Measurements from ENCODE around the gene SMARCC1.

Gene SMARCC1

GRCh38 chr3:47635536-47635935, 146.2 kb downstream of the SMARCC1 start:
- DNase-seq: no peak

GRCh38 chr3:47634996-47635395, 146.7 kb downstream of the SMARCC1 start:
- peak in 40 of 56 donors; percentile 0 to 83 (median 27) for DNase-seq

DNA sequence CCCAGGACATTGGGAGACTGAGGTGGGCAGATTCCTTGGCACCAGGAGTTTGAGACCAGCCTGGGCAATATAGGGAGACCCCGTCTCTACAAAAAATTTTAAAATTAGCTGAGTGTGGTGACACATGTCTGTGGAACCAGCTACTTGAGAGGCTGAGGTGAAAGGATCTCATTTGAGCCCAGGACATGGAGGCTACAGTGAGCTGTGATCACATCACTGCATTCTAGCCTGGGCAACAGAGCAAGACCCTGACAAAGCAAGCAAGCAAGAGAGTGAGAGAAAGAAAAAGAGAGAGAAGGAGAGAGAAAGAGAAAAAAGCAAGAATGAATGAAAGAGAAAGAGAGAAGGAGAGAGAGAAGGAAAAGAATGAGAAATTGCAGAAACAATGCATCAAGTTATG, 150.9 kb downstream of the SMARCC1 start:
- no peak for DNase-seq

DNA sequence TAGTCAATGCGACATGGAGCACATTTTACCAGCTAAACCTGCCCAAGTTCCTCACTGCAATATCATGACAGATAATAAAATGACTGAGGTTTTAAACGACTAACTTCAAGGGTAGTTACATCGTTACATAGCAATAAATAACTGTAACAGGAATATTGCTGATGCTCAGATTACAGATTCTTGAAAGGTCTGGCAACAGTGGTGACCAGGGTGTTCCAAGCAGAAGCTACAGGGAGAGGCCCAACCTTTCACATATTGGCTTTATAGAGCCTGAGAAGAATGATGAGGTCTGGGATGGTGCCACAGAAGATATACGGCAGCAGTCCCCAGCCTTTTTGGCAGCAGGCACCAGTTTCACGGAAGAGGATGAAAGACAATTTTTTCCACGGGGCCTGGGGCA, 151.9 kb downstream of the SMARCC1 start:
- DNase-seq: no peak

DNA sequence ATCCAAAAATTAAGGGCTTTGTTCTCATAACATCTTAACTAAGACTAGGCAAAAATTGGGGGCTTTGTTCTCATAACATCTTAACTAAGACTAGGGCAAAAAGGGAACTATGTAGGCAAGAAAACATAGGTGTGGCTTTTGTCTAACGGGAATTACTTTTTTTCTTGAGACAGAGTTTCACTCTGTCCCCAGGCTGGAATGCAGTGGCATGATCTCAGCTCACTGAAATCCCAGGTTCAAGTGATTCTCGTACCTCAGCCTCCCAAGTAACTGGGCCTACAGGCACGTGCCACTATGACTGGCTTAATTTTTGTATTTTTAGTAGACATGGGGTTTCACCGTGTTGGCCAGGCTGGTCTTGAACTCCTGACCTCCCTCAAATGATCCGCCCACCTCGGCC, 153.3 kb downstream of the SMARCC1 start:
- no peak for DNase-seq

DNA sequence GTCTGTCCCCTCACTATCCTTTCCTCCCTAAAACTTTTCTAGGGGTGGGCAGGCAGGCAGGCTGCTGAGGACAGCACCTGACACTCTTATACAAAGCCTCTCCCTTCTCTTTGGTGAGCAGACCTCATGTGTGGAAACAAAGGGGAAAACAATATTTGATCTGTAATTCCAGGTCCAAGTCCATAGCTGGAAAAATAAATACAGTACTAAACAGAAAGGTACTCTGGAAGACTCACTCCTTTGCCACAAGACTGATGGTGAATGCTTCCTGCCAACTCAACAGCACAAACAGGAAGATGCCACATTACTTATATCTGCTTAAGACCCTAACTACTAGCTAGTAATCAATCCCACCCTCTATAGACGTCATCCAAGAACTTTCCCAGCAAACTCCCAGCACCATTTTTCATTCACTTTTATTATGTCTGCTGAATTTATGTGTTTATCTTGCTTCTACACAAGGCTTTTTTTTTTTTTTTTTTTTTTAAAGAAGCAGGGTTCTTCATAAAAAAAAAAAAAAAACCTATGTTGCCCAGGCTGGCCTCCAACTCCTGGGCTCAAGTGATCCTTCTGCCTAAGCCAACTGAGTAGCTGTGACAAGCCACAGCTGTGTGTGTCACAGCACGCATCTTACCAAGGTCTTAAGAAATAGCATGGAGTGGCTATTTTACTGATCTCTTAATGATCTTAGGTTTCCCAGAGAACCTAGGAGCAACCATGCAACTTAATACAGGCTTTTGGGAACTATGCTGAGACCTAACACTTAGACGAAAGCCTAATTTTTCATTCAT, 158.8 kb downstream of the SMARCC1 start:
- no peak for DNase-seq

GRCh38 chr3:47617086-47618010, 164.3 kb downstream of the SMARCC1 start:
- DNase-seq: peak in 2 of 56 donors; percentile 3 to 4

DNA sequence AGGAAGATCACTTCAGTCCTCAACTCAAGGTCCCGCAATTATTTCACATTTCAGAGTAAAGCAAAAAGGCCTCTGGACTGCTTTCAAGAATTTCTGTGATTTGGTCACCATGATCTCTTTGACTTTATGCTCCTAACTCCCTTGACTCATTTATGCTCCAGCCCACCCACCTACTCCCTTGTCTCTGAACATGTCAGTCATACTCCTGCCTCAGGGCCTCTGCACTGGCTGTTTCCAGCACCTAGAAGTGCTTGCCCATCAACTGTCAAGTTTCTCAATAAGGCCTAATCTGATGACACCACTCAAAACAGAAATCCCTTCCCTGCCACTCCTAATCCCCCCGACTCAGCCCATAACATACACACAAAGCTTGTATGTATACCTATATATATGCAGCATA, 166.9 kb downstream of the SMARCC1 start:
- DNase-seq: no peak

- peak in 35 of 56 donors; percentile 3 to 68 (median 27) for DNase-seq
Observed at GRCh38 chr3:47613722-47614121, 168.0 kb downstream of the SMARCC1 start.

DNA sequence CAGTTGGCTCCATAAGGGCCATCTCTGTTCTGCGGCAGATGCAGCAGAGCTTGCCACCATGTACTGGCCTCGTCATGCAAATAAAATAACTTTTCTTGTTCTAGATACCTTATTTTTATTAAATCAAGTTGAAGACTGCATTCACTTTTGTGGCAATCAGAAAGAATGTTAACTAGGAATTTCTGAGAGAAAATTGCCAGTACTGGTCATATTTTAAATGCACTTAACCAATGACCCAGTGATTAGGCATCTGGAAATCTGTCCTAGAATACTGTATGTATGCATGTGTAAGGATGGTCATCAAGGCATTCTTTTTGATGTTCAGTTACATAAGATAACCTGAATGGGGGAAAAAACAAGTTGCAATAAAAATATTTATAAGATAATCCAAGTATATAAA, 168.8 kb downstream of the SMARCC1 start:
- no peak for DNase-seq

DNA sequence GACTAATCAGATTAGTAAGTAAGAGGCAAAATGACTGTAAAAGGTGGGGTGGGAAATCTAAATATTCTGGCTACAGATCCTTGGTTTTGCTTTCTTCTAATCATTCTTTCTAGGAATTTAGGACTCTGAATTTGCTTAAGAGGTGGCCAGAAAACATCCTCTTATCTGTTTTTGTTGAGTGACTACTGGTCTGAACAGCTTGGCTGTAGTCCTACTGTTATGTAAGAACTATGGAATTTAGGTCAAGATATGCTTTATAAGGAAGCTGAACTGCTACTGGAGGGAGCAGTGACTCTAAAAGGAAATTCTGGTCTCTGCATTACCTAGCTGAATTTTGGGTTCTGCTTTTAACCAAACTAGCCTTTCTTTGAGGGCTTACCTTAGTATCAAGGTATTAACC, 169.5 kb downstream of the SMARCC1 start:
- no peak for DNase-seq

- DNase-seq: no peak
Observed at GRCh38 chr3:47611576-47611975, 170.1 kb downstream of the SMARCC1 start.

- no peak for DNase-seq
Observed at GRCh38 chr3:47610583-47610982, 171.1 kb downstream of the SMARCC1 start.

- DNase-seq: no peak
Observed at GRCh38 chr3:47607335-47607734, 174.4 kb downstream of the SMARCC1 start.

DNA sequence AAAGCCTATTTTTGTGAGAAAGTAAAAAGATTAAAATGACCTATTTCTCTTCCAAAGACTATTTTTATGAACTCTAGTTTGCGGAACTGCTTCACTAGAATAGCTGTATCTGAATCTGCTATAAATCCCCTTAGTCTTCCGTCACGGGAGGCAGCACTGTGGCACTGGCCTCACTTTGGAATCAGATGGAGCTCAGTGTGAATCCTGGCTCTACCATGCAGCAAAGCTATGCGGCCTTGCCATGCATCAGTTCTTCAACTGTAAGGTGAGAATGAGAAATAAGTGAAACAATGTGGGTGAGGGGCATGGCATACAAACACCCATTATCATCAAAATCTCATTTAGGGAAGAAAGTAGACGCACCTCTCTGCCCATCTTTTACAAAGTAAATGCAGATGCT, 175.5 kb downstream of the SMARCC1 start:
- DNase-seq: peak in 1 of 56 donors; percentile 10

- DNase-seq: no peak
Observed at GRCh38 chr3:47605652-47606051, 176.0 kb downstream of the SMARCC1 start.

GRCh38 chr3:47604145-47604544, 177.5 kb downstream of the SMARCC1 start:
- no peak for DNase-seq

- no peak for DNase-seq
Observed at GRCh38 chr3:47603332-47603731, 178.4 kb downstream of the SMARCC1 start.

DNA sequence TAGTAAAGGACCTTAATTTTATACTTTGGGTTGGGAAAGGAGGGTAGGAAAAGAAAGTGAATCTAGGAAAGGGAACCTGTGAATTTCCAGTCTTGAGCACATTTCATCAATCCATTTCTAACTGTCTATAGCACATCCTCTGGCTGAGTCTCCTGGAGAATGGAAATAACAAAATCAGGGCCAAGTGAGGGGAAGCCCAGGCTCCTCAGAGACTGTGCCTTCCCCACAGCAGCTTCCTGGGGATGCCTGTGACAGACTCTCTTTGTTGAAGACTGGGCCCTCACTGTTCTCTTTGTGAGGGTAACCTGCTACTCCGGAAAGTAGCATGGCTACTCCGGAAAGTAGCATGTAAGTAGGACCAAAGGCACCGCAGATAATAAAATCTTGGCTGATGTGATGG, 180.4 kb downstream of the SMARCC1 start:
- DNase-seq: peak in 31 of 56 donors; percentile 5 to 52 (median 30)

GRCh38 chr3:47594792-47595191, 186.9 kb downstream of the SMARCC1 start:
- no peak for DNase-seq

DNA sequence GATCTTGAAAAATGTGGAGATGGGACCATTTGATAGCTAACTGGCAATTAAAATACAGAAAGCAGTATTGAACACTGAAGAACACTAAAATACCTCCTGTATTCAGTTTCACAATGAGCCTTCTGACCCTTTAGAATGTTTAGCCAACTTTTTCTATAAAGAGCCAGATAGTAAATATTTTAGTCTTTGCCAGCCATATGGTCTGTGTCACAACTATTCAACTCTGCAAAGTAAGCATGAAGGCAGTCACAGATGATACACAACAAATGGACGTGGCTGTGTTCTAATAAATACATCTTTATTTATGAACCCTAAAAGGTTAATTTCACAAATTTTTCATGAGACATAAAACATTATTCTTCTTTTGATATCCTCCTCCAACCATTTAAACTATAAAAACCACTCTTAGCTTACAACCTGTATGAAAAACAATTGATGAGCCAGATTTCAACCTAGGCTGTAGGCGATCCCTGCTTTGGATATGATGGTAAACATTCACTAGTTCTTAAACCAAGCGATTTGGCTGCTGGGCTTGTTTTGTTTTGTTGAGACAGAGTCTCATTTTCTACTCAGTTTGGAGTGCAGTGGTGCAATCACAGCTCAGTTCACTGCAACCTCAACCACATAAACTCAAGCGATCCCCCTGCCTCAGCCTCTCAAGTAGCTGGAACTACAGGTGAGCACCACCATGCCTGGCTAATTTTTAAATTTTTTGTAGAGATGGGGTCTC, 189.5 kb downstream of the SMARCC1 start:
- DNase-seq: no peak

DNA sequence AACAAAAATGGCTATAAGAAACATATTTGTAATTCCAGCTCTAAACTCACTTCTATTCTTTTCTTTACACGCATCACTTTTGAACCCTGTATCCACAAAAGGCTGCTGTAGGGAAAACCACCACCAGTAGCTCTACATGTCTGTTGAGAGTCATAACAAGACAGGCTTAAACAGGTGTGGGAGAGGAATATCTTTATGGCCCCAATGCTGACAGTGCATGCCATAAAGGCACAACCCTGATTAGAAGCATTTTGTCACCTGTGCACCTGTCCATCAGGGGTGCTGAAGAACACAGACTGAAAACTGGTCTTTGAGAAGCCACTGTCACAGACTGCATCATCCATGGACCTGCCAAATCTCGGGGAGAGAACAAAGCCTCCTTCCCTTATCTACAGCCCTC, 191.5 kb downstream of the SMARCC1 start:
- no peak for DNase-seq
